Measurements from ENCODE around the gene CAPRIN1.
A peak's percentile ranks its signal among the peaks of the same experiment; 100 is the strongest.

CAPRIN1 gene

GRCh38 chr11:34146411-34146810 is 94.9 kb downstream of the CAPRIN1 start:
- no peak for FAIRE-seq

GRCh38 chr11:34146866-34147265 is 95.3 kb downstream of the CAPRIN1 start:
- FAIRE-seq, result no peak

GRCh38 chr11:34147581-34147980 is 96.0 kb downstream of the CAPRIN1 start:
- no peak for FAIRE-seq

GRCh38 chr11:34148504-34149165 is 97.1 kb downstream of the CAPRIN1 start:
- FAIRE-seq, result no peak

GRCh38 chr11:34149274-34149673 is 97.7 kb downstream of the CAPRIN1 start:
- no peak for FAIRE-seq

- FAIRE-seq, result no peak
Measured at GRCh38 chr11:34149786-34150185, 98.3 kb downstream of the CAPRIN1 start.

GRCh38 chr11:34150494-34151151 is 99.1 kb downstream of the CAPRIN1 start:
- FAIRE-seq, result peak; percentile 66
